Right atrium auricular region (tissue), 2 donors: ENCODE data around the gene PPP6R3. TPM values are rescaled to one million over a fixed set of nuclear protein-coding genes. Genes with fewer than 3 reads are reported as not detected.
"Not testable (repeated sequence)": the region's sequence is repeated elsewhere in the genome, so short reads cannot be mapped to it uniquely, and the experiment has no call there.

Experiments
- DNase-seq: peaks from one replicate; pipeline ENCODE4 v3.0.0-alpha.2; 2019; ENCODE audit warnings: low spot score
- H3K27ac ChIP-seq, 2 donors: fragments of 200-600 bp; sonication (generic); 1 replicate in 1 of 2; 2 replicates in 1 of 2; pipeline ENCODE4 v1.5.1; 2016 to 2019
- H3K27me3 ChIP-seq, 2 donors: fragments of 200-600 bp; sonication (generic); one replicate each; pipeline versions ENCODE4 v1.5.1 to v1.6.0; 2017 to 2019
- H3K36me3 ChIP-seq: fragments of 200-600 bp; sonication (generic); one replicate; pipeline ENCODE4 v1.5.1; 2016
- H3K4me1 ChIP-seq, 2 donors: fragments of 200-600 bp; sonication (generic); one replicate each; pipeline versions ENCODE4 v1.5.1 to v1.6.0; 2017 to 2019
- H3K4me3 ChIP-seq, 2 donors: fragments of 200-600 bp; sonication (generic); 1 replicate in 1 of 2; 2 replicates in 1 of 2; pipeline ENCODE4 v1.5.1; 2017 to 2019; ENCODE audit warnings: mild to moderate bottlenecking in 1 of 2, moderate library complexity in 1 of 2
- H3K9me3 ChIP-seq, 2 donors: fragments of 200-600 bp; sonication (generic); one replicate each; pipeline ENCODE4 v1.5.1; 2019
- total RNA-seq, 2 donors: library from RNA; depleted of rRNA; stranded (reverse); fragments of >200 nt; gene quantifications; one replicate each; pipeline ENCODE4 v1.1.0, GENCODE V29; 2016
- TF ChIP-seq, protein P1 (sequence below), 2 donors: fragments of 200-600 bp; sonication (generic); IDR thresholded peaks; one replicate each; pipeline ENCODE4 v1.5.1; 2019; ENCODE audit warnings: antibody characterized with exemption in 2 of 2

PPP6R3 gene
- total RNA-seq, 2 donors from 2014 or later: 81.1 to 95.2 TPM

DNA sequence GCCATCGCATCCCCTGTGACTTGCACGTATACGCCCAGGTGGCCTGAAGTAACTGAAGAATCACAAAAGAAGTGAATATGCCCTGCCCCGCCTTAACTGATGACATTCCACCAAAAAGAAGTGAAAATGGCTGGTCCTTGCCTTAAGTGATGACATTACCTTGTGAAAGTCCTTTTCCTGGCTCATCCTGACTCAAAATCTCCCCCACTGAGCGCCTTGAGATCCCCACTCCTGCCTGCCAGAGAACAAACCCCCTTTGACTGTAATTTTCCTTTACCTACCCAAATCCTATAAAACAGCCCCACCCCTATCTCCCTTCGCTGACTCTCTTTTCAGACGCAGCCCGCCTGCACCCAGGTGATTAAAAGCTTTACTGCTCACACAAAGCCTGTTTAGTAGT, 171.8 kb downstream of the PPP6R3 start:
- not testable (repeated sequence) for H3K36me3 ChIP-seq, H3K4me3 ChIP-seq, H3K4me1 ChIP-seq, H3K9me3 ChIP-seq, H3K27me3 ChIP-seq, H3K27ac ChIP-seq, DNase-seq

DNA sequence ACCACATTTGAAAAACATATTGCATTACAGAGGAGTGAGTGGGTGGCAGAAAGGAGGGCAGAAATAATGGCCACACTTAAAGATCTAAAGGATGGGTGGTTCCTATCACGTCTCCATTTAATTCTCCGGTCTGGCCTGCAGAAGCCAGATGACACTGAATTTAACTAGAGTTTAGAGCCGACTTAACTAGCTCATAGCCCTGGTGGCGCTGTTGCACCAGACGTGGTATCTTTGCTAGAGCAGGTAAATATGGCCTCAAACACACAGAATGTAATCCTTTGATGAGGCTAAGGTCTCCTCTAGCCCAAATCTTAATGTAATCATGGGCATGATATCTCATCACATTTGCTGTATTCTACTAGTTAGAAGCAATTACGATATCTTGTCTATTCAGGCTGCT, 172.2 kb downstream of the PPP6R3 start:
- Histone ChIP-seq H3K27ac (no peak overlapping the region), H3K27me3 (no peaks in the 10 kb centered on the region), H3K4me3 (no peak overlapping the region), H3K4me1 (no peaks in the 10 kb centered on the region), H3K9me3 (no peaks in the 10 kb centered on the region), H3K36me3 (no peaks in the 10 kb centered on the region)
- TF ChIP-seq, protein P1, sequence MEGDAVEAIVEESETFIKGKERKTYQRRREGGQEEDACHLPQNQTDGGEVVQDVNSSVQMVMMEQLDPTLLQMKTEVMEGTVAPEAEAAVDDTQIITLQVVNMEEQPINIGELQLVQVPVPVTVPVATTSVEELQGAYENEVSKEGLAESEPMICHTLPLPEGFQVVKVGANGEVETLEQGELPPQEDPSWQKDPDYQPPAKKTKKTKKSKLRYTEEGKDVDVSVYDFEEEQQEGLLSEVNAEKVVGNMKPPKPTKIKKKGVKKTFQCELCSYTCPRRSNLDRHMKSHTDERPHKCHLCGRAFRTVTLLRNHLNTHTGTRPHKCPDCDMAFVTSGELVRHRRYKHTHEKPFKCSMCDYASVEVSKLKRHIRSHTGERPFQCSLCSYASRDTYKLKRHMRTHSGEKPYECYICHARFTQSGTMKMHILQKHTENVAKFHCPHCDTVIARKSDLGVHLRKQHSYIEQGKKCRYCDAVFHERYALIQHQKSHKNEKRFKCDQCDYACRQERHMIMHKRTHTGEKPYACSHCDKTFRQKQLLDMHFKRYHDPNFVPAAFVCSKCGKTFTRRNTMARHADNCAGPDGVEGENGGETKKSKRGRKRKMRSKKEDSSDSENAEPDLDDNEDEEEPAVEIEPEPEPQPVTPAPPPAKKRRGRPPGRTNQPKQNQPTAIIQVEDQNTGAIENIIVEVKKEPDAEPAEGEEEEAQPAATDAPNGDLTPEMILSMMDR (IDR thresholded peaks at IDR 0.05): peak in 1 of 2 donors; percentile 37
- DNase-seq: no peak

DNA sequence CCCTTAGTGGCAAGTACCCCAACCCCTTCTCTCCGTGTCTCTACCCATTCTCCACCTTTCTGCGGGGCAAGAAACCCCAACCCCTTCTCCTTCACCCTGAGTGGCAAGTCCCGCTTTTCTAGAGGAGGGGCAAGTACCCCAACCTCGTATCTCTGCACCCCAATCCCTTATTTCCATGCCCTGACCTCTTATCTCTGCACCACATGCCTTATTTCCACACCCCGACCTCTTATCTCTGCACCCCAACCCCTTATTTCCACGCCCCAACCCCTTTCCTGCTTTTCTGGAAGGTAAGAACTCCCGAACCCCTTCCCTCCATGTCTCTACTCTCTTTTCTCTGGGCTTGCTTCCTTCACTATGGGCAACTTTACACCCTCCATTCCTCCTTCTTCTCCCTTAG, 174.1 kb downstream of the PPP6R3 start:
- H3K9me3 ChIP-seq, H3K36me3 ChIP-seq, H3K4me3 ChIP-seq, H3K4me1 ChIP-seq, H3K27ac ChIP-seq, H3K27me3 ChIP-seq, DNase-seq: not testable (repeated sequence)

DNA sequence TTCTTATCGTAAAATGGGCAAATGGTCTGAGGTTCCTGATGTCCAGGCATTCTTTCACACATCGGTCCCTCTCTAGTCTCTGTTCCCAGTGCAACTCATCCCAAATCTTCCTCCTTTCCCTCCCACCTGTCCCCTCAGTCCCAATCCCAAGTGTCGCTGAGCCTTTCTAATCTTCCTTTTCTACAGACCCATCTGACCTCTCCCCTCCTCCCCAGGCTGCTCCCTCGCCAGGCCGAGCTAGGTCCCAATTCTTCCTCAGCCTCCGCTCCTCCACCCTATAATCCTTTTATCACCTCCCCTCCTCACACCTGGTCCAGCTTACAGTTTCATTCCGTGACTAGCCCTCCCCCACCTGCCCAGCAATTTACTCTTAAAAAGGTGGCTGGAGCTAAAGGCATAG, 174.6 kb downstream of the PPP6R3 start:
- H3K4me3 ChIP-seq, H3K27me3 ChIP-seq, H3K4me1 ChIP-seq, H3K36me3 ChIP-seq, DNase-seq, H3K27ac ChIP-seq, H3K9me3 ChIP-seq: not testable (repeated sequence)

DNA sequence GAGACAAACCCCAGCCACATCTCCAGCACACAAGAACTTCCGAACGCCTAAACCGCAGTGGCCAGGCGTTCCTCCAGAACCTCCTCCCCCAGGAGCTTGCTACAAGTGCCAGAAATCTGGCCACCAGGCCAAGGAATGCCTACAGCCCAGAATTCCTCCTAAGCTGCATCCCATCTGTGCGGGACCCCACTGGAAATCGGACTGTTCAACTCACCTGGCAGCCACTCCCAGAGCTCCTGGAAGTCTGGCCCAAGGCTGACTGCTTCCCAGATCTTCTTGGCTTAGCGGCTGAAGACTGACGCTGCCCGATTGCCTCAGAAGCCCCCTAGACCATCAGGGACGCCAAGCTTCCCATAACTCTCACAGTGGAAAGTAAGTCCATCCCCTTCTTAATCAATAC, 175.3 kb downstream of the PPP6R3 start:
- H3K4me1 ChIP-seq, H3K27ac ChIP-seq, H3K9me3 ChIP-seq, DNase-seq, H3K27me3 ChIP-seq, H3K36me3 ChIP-seq, H3K4me3 ChIP-seq: not testable (repeated sequence)

DNA sequence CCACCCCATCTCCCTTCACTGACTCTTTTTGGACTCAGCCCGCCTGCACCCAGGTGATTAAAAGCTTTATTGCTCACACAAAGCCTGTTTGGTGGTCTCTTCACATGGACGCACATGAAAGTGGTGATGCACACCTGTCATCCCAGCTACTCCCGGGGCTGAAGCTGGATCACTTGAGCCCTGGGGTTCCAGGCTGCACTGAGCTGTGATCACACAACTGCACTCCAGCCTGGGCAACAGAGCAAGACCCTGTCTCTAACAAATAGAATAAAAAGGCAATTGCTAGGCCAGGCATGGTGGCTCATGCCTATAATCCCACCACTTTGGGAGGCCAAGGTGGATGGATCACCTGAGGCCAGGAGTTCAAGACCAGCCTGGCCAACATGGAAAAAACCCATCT, 178.8 kb downstream of the PPP6R3 start:
- not testable (repeated sequence) for H3K4me1 ChIP-seq, H3K4me3 ChIP-seq, H3K9me3 ChIP-seq, H3K36me3 ChIP-seq, DNase-seq, H3K27me3 ChIP-seq, H3K27ac ChIP-seq

DNA sequence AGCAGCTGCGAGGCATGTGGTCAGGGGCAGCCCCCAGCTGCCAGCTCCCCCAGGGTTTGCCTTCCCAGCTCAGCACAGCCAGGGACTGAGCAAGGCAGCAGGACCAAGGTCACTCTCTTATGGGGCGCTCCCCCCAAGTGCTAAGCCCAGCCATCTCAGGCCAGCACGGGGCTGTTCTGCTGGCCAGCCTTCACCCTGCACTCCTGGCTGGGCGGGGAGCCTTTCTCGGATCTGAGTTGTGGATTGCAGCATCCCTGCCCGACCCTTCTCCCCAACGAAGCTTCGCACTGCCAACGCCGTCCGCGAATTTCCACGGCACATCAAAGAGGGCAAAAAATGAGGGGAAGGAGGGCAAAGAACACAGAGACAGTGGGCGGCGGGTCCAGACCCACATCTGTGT, 181.3 kb downstream of the PPP6R3 start:
- DNase-seq: no peak
- Histone ChIP-seq H3K4me3 (no peak overlapping the region), H3K27me3 (no peaks in the 10 kb centered on the region), H3K27ac (no peak overlapping the region), H3K4me1 (no peaks in the 10 kb centered on the region), H3K9me3 (peaks cover 0 to 8% of the 10 kb centered on the region in 2 donors), H3K36me3 (no peaks in the 10 kb centered on the region)
- TF ChIP-seq, protein P1 (IDR thresholded peaks at IDR 0.05): no peak

DNA sequence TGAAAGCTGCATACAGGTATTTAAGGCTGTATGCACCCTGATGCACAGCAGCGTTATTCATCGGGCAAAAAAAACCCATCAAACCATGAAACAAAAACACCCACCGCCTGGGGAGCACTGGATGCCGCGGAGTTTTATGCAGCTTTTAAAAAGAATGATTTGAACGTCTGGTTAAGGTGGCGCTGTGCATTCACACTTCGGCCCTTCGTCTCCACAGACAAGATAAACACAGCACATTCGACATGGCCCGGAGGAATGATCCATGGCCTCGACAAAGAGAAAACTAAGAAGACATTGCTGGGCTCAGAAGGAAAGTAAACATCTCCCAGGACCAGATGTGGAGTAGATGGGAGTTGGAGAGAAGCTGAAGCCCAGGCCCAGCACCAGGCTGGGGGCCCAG, 183.0 kb downstream of the PPP6R3 start:
- Histone ChIP-seq H3K27me3 (no peaks in the 10 kb centered on the region), H3K36me3 (no peaks in the 10 kb centered on the region), H3K4me3 (no peak overlapping the region), H3K27ac (no peak overlapping the region), H3K4me1 (no peaks in the 10 kb centered on the region), H3K9me3 (peaks cover 4 to 16% of the 10 kb centered on the region in 2 donors)
- TF ChIP-seq, protein P1 (IDR thresholded peaks at IDR 0.05): peak in 1 of 2 donors; percentile 12
- no peak for DNase-seq

DNA sequence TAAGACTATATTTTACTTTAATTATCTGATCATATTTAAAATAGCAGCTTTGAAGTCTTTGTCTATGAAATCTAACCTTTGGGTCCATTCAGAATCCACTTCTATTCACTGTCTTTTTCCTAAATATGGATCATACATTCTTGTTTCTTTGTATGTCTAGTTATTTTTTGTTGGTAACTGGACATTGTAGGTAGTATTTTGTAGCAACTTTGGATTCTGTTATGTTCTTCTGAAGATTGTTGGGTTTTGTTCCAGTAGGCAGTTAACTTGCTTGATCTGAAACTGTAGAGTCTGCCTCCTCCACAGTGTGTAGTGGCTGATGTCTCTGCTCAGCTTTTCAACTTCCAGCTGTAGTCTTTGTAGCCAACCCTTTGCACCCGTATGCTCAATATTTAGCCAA, 186.3 kb downstream of the PPP6R3 start:
- Histone ChIP-seq H3K9me3 (peaks cover 4 to 16% of the 10 kb centered on the region in 2 donors), H3K4me1 (no peaks in the 10 kb centered on the region), H3K4me3 (no peak overlapping the region), H3K36me3 (no peaks in the 10 kb centered on the region), H3K27ac (no peak overlapping the region), H3K27me3 (no peaks in the 10 kb centered on the region)
- DNase-seq: no peak
- TF ChIP-seq, protein P1 (IDR thresholded peaks at IDR 0.05): no peak
